ENCODE results near the gene GPR176.

GPR176 gene

DNA sequence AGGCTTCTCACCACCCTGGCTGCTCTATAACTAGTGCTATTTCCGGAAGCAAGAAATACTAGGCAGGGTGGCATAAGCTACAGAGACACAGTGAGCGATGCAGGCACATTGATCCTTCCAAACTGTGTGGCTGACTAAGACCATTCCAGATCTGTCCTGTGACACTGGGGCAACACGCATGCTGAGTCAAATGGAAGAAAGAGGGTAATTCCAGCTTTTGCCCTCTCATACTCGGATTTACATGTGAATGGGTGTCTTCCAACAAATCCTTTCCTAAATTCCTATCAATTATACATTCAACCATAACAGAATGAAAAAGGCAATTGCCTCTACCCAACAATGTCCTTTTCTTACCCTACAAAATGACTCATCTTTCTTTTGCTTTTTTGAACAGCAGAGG lies 142.6 kb downstream of the GPR176 start:
- H3K27me3 ChIP-seq (replicated peaks; ENCODE audit: control insufficient read depth, insufficient read depth, low read length), result no peaks in the 10 kb centered on the region
- H3K36me3 ChIP-seq (ENCODE audit: control insufficient read depth, insufficient read depth, low read length), result no peaks in the 10 kb centered on the region
- H3K4me3 ChIP-seq (replicated peaks; ENCODE audit: low read depth, low read length), result no peak overlapping the region
- TF ChIP-seq, protein P1, sequence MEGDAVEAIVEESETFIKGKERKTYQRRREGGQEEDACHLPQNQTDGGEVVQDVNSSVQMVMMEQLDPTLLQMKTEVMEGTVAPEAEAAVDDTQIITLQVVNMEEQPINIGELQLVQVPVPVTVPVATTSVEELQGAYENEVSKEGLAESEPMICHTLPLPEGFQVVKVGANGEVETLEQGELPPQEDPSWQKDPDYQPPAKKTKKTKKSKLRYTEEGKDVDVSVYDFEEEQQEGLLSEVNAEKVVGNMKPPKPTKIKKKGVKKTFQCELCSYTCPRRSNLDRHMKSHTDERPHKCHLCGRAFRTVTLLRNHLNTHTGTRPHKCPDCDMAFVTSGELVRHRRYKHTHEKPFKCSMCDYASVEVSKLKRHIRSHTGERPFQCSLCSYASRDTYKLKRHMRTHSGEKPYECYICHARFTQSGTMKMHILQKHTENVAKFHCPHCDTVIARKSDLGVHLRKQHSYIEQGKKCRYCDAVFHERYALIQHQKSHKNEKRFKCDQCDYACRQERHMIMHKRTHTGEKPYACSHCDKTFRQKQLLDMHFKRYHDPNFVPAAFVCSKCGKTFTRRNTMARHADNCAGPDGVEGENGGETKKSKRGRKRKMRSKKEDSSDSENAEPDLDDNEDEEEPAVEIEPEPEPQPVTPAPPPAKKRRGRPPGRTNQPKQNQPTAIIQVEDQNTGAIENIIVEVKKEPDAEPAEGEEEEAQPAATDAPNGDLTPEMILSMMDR (IDR thresholded peaks at IDR 0.05; ENCODE audit: insufficient read depth, low read length, poor library complexity, severe bottlenecking), result no peak
- DNase-seq (ENCODE audit: extremely low read depth, insufficient read length), result no peak

- no peaks in the 10 kb centered on the region for H3K36me3 ChIP-seq (ENCODE audit: control insufficient read depth, insufficient read depth, low read length)
- no peak overlapping the region for H3K4me3 ChIP-seq (replicated peaks; ENCODE audit: low read depth, low read length)
- DNase-seq (ENCODE audit: extremely low read depth, insufficient read length), result no peak
- no peaks in the 10 kb centered on the region for H3K27me3 ChIP-seq (replicated peaks; ENCODE audit: control insufficient read depth, insufficient read depth, low read length)
- TF ChIP-seq, protein P1 (IDR thresholded peaks at IDR 0.05; ENCODE audit: insufficient read depth, low read length, poor library complexity, severe bottlenecking), result no peak
Measured at GRCh38 chr15:39776068-39776467, 144.0 kb downstream of the GPR176 start.

- TF ChIP-seq, protein P1 (IDR thresholded peaks at IDR 0.05; ENCODE audit: insufficient read depth, low read length, poor library complexity, severe bottlenecking), result no peak
- Histone ChIP-seq H3K36me3 (ENCODE audit: control insufficient read depth, insufficient read depth, low read length) (no peaks in the 10 kb centered on the region), H3K27me3 (replicated peaks; ENCODE audit: control insufficient read depth, insufficient read depth, low read length) (no peaks in the 10 kb centered on the region), H3K4me3 (replicated peaks; ENCODE audit: low read depth, low read length) (no peak overlapping the region)
- DNase-seq (ENCODE audit: extremely low read depth, insufficient read length), result no peak
Measured at GRCh38 chr15:39774688-39775267, 145.3 kb downstream of the GPR176 start.

DNA sequence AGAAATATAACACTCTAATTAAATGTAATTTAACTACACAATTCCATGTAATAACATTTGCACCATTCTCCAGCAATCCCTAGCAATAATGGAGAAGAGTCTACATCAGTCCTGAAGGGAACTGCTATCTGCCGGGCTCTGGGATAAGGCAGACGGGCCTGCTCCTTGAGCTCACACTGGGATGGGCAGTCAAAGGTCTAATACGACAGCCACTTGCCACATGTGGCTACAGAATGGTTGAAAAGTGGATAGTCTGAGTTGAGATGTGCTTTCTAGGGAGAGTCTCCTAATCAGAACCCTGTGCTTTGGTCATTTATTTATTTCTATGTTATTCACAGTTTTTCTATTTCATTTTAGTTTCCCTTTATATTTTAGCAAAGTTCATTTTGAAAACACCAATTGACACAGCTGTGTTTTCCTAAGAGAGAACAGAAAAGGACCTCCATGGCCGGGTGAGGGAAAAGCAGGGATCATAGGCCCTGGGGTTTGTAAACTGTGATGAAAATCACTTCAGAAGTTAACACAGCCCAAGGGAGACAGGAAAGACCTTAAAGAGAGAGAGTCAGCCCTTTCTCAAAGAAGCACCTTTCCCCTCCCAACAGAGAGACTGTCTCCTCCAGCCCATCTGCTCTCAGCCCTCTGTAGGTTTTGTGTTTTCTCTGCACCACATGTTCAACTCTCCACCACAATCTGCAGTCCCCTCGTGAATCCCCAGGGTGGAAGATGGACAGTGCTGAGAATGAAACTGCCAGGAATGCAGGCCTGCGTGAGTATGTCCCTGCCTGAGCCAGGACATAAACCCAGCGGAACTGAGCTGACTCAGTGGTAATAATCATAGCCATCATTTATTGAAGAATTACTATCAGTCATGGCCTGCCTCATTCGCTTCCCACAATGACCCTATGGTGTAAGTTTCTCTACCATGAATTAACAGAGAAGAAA lies 149.0 kb downstream of the GPR176 start:
- H3K4me3 ChIP-seq (replicated peaks; ENCODE audit: low read depth, low read length), result no peak overlapping the region
- DNase-seq (ENCODE audit: extremely low read depth, insufficient read length), result no peak
- no peaks in the 10 kb centered on the region for H3K36me3 ChIP-seq (ENCODE audit: control insufficient read depth, insufficient read depth, low read length)
- H3K27me3 ChIP-seq (replicated peaks; ENCODE audit: control insufficient read depth, insufficient read depth, low read length), result no peaks in the 10 kb centered on the region
- TF ChIP-seq, protein P1 (IDR thresholded peaks at IDR 0.05; ENCODE audit: insufficient read depth, low read length, poor library complexity, severe bottlenecking), result no peak

- H3K27me3 ChIP-seq (replicated peaks; ENCODE audit: control insufficient read depth, insufficient read depth, low read length), result no peaks in the 10 kb centered on the region
- TF ChIP-seq, protein P1 (IDR thresholded peaks at IDR 0.05; ENCODE audit: insufficient read depth, low read length, poor library complexity, severe bottlenecking), result no peak
- DNase-seq (ENCODE audit: extremely low read depth, insufficient read length), result no peak
- H3K4me3 ChIP-seq (replicated peaks; ENCODE audit: low read depth, low read length), result no peak overlapping the region
- no peaks in the 10 kb centered on the region for H3K36me3 ChIP-seq (ENCODE audit: control insufficient read depth, insufficient read depth, low read length)
Measured at GRCh38 chr15:39767921-39768320, 152.1 kb downstream of the GPR176 start.

Data from GM06990 (cell line).